ENCODE data around the gene CHAF1B. TPM values are rescaled to one million over a fixed set of nuclear protein-coding genes. Genes with fewer than 3 reads are reported as not detected.

Gene CHAF1B
- total and polyA plus RNA-seq, 9 of the 15 experiments (the other 6 are each of a cell fraction or from before 2014, with no cell fraction given), result 7.5 to 36.8 (median 21.0) TPM

DNA sequence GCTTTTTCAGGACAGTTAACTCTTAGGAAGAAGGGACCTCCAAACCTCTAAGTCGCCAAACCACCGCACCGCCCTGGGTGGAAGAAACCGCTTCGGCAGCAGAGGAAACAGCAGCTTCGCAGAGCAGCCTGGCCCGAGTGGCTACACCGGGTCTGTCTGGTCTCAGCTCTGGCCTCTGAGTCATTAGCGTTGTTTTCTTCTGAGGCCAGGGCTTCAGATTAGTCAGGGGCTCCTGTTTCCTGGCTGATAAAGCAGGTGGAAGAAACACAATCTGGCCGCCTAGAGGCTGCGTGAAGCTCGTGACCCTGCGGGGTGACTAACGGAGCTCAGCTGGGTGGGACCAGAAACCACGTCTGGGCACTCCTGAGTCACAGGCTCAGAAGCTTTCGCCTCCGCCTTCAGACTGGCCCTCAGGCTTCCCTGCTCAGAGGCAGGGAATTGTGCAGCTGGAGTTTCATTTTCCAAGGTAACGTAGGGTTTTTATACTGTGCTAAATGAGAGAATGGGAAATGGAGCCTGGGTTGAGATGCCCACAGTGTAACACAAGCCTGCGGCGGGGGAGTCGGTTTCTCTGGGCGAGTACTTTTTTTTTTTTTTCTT lies 44.9 kb downstream of the CHAF1B start (continued):
- TF ChIP-seq, protein P1, sequence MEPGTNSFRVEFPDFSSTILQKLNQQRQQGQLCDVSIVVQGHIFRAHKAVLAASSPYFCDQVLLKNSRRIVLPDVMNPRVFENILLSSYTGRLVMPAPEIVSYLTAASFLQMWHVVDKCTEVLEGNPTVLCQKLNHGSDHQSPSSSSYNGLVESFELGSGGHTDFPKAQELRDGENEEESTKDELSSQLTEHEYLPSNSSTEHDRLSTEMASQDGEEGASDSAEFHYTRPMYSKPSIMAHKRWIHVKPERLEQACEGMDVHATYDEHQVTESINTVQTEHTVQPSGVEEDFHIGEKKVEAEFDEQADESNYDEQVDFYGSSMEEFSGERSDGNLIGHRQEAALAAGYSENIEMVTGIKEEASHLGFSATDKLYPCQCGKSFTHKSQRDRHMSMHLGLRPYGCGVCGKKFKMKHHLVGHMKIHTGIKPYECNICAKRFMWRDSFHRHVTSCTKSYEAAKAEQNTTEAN (CRISPR knock-in tag; IDR thresholded peaks at IDR 0.05), result no peak
- no peak for TF ChIP-seq ZNF717 (CRISPR knock-in tag; IDR thresholded peaks at IDR 0.05)
- TF ChIP-seq POU5F1 (IDR thresholded peaks at IDR 0.05; ENCODE audit: borderline replicate concordance, low read depth, low read length, partially characterized antibody), result no peak
- TF ChIP-seq SRSF7 (optimal IDR thresholded peaks at IDR 0.05; ENCODE audit: low read depth, low read length), result no peak
- TF ChIP-seq FOXK1 (CRISPR knock-in tag; IDR thresholded peaks at IDR 0.05; ENCODE audit: borderline replicate concordance), result peak; percentile 90; the same call in 1 of the 2 replicates
- no peak for TF ChIP-seq ZNF124 (CRISPR knock-in tag; IDR thresholded peaks at IDR 0.05)
- TF ChIP-seq KAT2B (IDR thresholded peaks at IDR 0.05; ENCODE audit: low read depth, low read length), result no peak
- peak; percentile 72; the same call in 1 of the 2 replicates for TF ChIP-seq ZNF12 (CRISPR knock-in tag; IDR thresholded peaks at IDR 0.05)
- no peak for TF ChIP-seq PCBP2 (IDR thresholded peaks at IDR 0.05; ENCODE audit: low read depth, low read length, poor library complexity, severe bottlenecking)

DNA sequence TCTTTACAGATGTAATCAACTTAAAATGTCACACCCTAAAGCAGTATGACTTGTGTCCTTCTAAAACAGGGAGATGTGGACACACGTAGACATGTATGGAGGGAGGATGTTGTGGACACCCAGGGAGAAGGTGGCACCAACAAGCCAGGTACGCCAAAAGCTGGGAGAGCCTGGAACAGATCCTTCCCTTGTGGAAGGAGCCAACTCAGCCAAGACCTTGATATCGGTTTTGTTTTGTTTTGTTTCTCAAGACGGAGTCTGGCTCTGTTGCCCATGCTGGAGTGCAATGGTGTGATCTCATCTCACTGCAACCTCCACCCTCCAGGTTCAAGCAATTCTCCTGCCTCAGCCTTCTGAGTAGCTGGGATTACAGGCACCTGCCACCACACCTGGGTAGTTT lies 45.6 kb downstream of the CHAF1B start:
- intact Hi-C loops (cut with micrococcal nuclease), result no loop called here
- FAIRE-seq, result no peak
- DNase-seq (ENCODE audit: extremely low read depth in 1 of 4, low spot score in 3 of 4), result no peak

More for the DNA sequence above, 45.6 kb downstream of the CHAF1B start:
- ChIA-PET POLR2A (interaction anchor here (1.1 kb wide), 1 partner anchor 238 kb away, joined by 3 read pairs; no protein-coding TSS in a partner anchor), CTCF (ENCODE audit: low intra/inter-chr PET ratio) (no interaction called here)
- Histone ChIP-seq H3K27ac (ENCODE audit: extremely low read depth, low read depth, low read length) (no peak overlapping the region), H3K27me3 (ENCODE audit: control insufficient read depth in 2 of 2, insufficient read depth in 2 of 2, low read length in 2 of 2) (peaks cover 11 to 26% of the 10 kb centered on the region in 2 experiments; a peak in 4 of 5 replicates), H3K9me1 (ENCODE audit: control insufficient read depth, insufficient read depth, low read length) (no peaks in the 10 kb centered on the region), H3K36me3 (ENCODE audit: control insufficient read depth, insufficient read depth, low read length) (no peaks in the 10 kb centered on the region), H3K4me1 (replicated peaks in 1 of 2; ENCODE audit: control insufficient read depth in 2 of 2, insufficient read depth in 2 of 2, low read length in 2 of 2) (peaks cover 19 to 20% of the 10 kb centered on the region in 2 experiments), H3K4me3 (no peak overlapping the region), H4K20me1 (replicated peaks; ENCODE audit: control insufficient read depth, insufficient read depth, low read length) (peaks cover 18% of the 10 kb centered on the region), H3K9me3 (replicated peaks; ENCODE audit: control insufficient read depth, insufficient read depth, low read depth, low read length) (no peaks in the 10 kb centered on the region), H3K4me2 (ENCODE audit: insufficient read depth, low read length) (peak overlapping the region; percentile 30; the same call in 1 of the 2 replicates), H3K9ac (ENCODE audit: insufficient read depth in 1 of 2, low read depth in 2 of 2, low read length in 2 of 2) (no peak overlapping the region), H2AFZ (ENCODE audit: low read depth, low read length) (no peak overlapping the region), H3K79me2 (ENCODE audit: control insufficient read depth, insufficient read depth, low read length) (no peaks in the 10 kb centered on the region)
- in situ Hi-C loops (cut with MboI), result no loop called here
- 26% methylated on average over 4 of the region's 4 CpGs for WGBS (ENCODE audit: insufficient coverage, low coverage, missing lambda C conversion rate)
- no peak for ATAC-seq
- no TSS peak for BruUV-seq (replicated peaks)
- TF ChIP-seq POU5F1 (IDR thresholded peaks at IDR 0.05; ENCODE audit: borderline replicate concordance, low read depth, low read length, partially characterized antibody) (no peak), ZFP36 (IDR thresholded peaks at IDR 0.05; ENCODE audit: low read depth, low read length, partially characterized antibody) (peak; percentile 14), RFX5 (IDR thresholded peaks at IDR 0.05; ENCODE audit: low read depth, low read length) (no peak), SP2 (IDR thresholded peaks at IDR 0.05; ENCODE audit: extremely low read depth, low read depth, low read length, poor library complexity, severe bottlenecking) (no peak), SIX5 (IDR thresholded peaks at IDR 0.05; ENCODE audit: borderline replicate concordance in 1 of 2, insufficient read depth in 1 of 2, low read depth in 1 of 2, low read length in 2 of 2) (no peak)
